HCT116 (cell line): ENCODE data around the gene PFKP. TPM values are rescaled to one million over a fixed set of nuclear protein-coding genes. Genes with fewer than 3 reads are reported as not detected.

ENCODE experiments used
- ATAC-seq: fragments of 200-7000 bp; cut with Tn5 transposase; 2 replicates; pipeline ENCODE4 v1.9.1; 2020; ENCODE audit warnings: mild to moderate bottlenecking, moderate library complexity
- BruUV-seq: library from RNA; stranded (reverse); fragments of 400-500 nt; replicated peaks from 2 replicates; lab custom pipeline; 2021; lab: Mats Ljungman, UMichigan
- CTCF ChIA-PET: fragments of 300-600 bp; sonication (Branson Sonifier 250); formaldehyde crosslinking; loops from one replicate; lab custom pipeline; 2021; ENCODE audit warnings: antibody characterized with exemption; lab: Charles Lee
- POLR2A ChIA-PET: fragments of 300-600, 350-600 bp; sonication (Branson Sonifier 250); formaldehyde crosslinking; loops from one replicate; lab custom pipeline; 2021; ENCODE audit warnings: antibody characterized with exemption; lab: Charles Lee
- RAD21 ChIA-PET, 2 experiments: fragments of 300-600 bp; sonication (Branson Sonifier 250); formaldehyde crosslinking; loops; one replicate each; lab custom pipeline; 2023; ENCODE audit warnings: low total read pairs in 2 of 2; ENCODE audit not compliant: uncharacterized antibody in 2 of 2, unreplicated experiment in 2 of 2, low non-redundant PET in 1 of 2; lab: Charles Lee
- DNase-seq: peaks from one replicate; pipeline ENCODE4 v3.0.0-alpha.2; 2010; ENCODE audit warnings: low read depth, low spot score
- H2AFZ ChIP-seq: fragments of 200-600 bp; shearing (Covaris generic), sonication (generic); 2 replicates; pipeline ENCODE4 v1.6.1; 2017; ENCODE audit warnings: low read depth, mixed run types, mixed read lengths, antibody characterized with exemption, low read length; ENCODE audit not compliant: poor library complexity, severe bottlenecking
- H3K27ac ChIP-seq: 2 replicates; pipeline ENCODE4 v1.5.1; 2012; ENCODE audit warnings: low read depth, low read length
- H3K27me3 ChIP-seq: fragments of 200-600 bp; sonication (generic); 2 replicates; pipeline ENCODE4 v1.6.1; 2016; ENCODE audit warnings: mixed run types, low read length, mixed read lengths; ENCODE audit not compliant: insufficient read depth
- H3K36me3 ChIP-seq, 2 experiments: fragments of 200-500 bp in 1 of 2; fragments of 200-600 bp in 1 of 2; sonication (Bioruptor generic) in 1 of 2; sonication (generic) in 1 of 2; 2 replicates each; pipeline versions ENCODE4 v1.5.1 to v1.6.1; 2014 to 2016; ENCODE audit warnings: low read length in 2 of 2, inconsistent platforms in 1 of 2, mixed read lengths in 1 of 2, mixed run types in 1 of 2; ENCODE audit not compliant: insufficient read depth in 2 of 2, control insufficient read depth in 1 of 2
- H3K4me1 ChIP-seq, 2 experiments: fragments of 200-600 bp in 1 of 2; sonication (generic) in 1 of 2; 2 replicates each; pipeline versions ENCODE4 v1.5.1 to v1.6.1; 2012 to 2017; ENCODE audit warnings: low read length in 2 of 2, inconsistent platforms in 1 of 2, mild to moderate bottlenecking in 1 of 2, mixed read lengths in 1 of 2, mixed run types in 1 of 2, moderate library complexity in 1 of 2; ENCODE audit not compliant: insufficient read depth in 2 of 2, control insufficient read depth in 1 of 2
- H3K4me2 ChIP-seq: fragments of 200-600 bp; sonication (generic); 2 replicates; pipeline ENCODE4 v1.6.1; 2017; ENCODE audit warnings: mixed run types, low read length, mixed read lengths
- H3K4me3 ChIP-seq, 2 experiments: fragments of 200-600 bp in 1 of 2; sonication (generic) in 1 of 2; replicated peaks in 1 of 2; 2 replicates each; pipeline ENCODE4 v1.5.1; 2011 to 2016; ENCODE audit warnings: low read length in 2 of 2, control low read depth in 1 of 2, low read depth in 1 of 2, mild to moderate bottlenecking in 1 of 2, mixed read lengths in 1 of 2, mixed run types in 1 of 2
- H3K79me2 ChIP-seq: fragments of 200-600 bp; sonication (generic); 2 replicates; pipeline ENCODE4 v1.6.1; 2017; ENCODE audit warnings: mild to moderate bottlenecking, mixed run types, low read length, moderate library complexity, mixed read lengths; ENCODE audit not compliant: insufficient read depth
- H3K9ac ChIP-seq: fragments of 200-600 bp; sonication (generic); 2 replicates; pipeline ENCODE4 v1.6.1; 2016; ENCODE audit warnings: low read length, mixed read lengths
- H3K9me2 ChIP-seq: fragments of 200-600 bp; sonication (generic), shearing (Covaris generic); 2 replicates; pipeline ENCODE4 v1.6.1; 2017; ENCODE audit warnings: mixed run types, mild to moderate bottlenecking, moderate library complexity; ENCODE audit not compliant: insufficient read depth
- H3K9me3 ChIP-seq, 2 experiments: fragments of 200-500 bp in 1 of 2; fragments of 200-600 bp in 1 of 2; sonication (Bioruptor generic) in 1 of 2; sonication (generic) in 1 of 2; 2 replicates each; pipeline ENCODE4 v1.6.1; 2014 to 2017; ENCODE audit warnings: low read length in 2 of 2, mixed read lengths in 2 of 2, inconsistent platforms in 1 of 2, low read depth in 1 of 2, mild to moderate bottlenecking in 1 of 2, mixed run types in 1 of 2, moderate library complexity in 1 of 2; ENCODE audit not compliant: control insufficient read depth in 1 of 2, insufficient read depth in 1 of 2
- H4K20me1 ChIP-seq: fragments of 200-600 bp; sonication (generic), shearing (Covaris generic); 2 replicates; pipeline ENCODE4 v1.6.1; 2017; ENCODE audit warnings: mixed run types, mild to moderate bottlenecking, moderate library complexity; ENCODE audit not compliant: insufficient read depth
- ATF3 ChIP-seq: IDR thresholded peaks from 2 replicates; pipeline ENCODE4 v1.6.1; 2012
- CBX3 ChIP-seq: IDR thresholded peaks from 2 replicates; pipeline ENCODE4 v1.6.1; 2012; ENCODE audit warnings: low read depth
- CEBPB ChIP-seq: IDR thresholded peaks from 2 replicates; pipeline ENCODE4 v1.6.1; 2012; ENCODE audit warnings: low read depth
- EGR1 ChIP-seq: IDR thresholded peaks from 2 replicates; pipeline ENCODE4 v1.6.1; 2012; ENCODE audit warnings: low read depth
- ELF1 ChIP-seq: IDR thresholded peaks from 2 replicates; pipeline ENCODE4 v1.6.1; 2012; ENCODE audit warnings: low read depth, borderline replicate concordance
- EZH2 ChIP-seq: fragments of 200-600 bp; sonication (generic); IDR thresholded peaks from 2 replicates; pipeline ENCODE4 v1.6.1; 2017; ENCODE audit warnings: antibody characterized with exemption, mixed run types
- EZH2phosphoT487 ChIP-seq: fragments of 200-600 bp; IDR thresholded peaks from 2 replicates; pipeline ENCODE4 v1.6.1; 2018; ENCODE audit warnings: antibody characterized with exemption, borderline replicate concordance
- FOSL1 ChIP-seq: IDR thresholded peaks from 2 replicates; pipeline ENCODE4 v1.6.1; 2012; ENCODE audit warnings: low read depth
- JUND ChIP-seq: IDR thresholded peaks from 2 replicates; pipeline ENCODE4 v1.6.1; 2012
- POLR2AphosphoS5 ChIP-seq: IDR thresholded peaks from 2 replicates; pipeline ENCODE4 v1.6.1; 2011; ENCODE audit warnings: mild to moderate bottlenecking, low read depth, low read length, moderate library complexity
- RAD21 ChIP-seq: IDR thresholded peaks from 2 replicates; pipeline ENCODE4 v1.6.1; 2012; ENCODE audit warnings: low read depth, mild to moderate bottlenecking
- REST ChIP-seq: IDR thresholded peaks from 2 replicates; pipeline ENCODE4 v1.6.1; 2012; ENCODE audit warnings: low read depth
- SIN3A ChIP-seq: IDR thresholded peaks from 2 replicates; pipeline ENCODE4 v1.6.1; 2012; ENCODE audit warnings: low read depth
- SP1 ChIP-seq: IDR thresholded peaks from 2 replicates; pipeline ENCODE4 v1.6.1; 2012; ENCODE audit warnings: low read depth
- SRF ChIP-seq: IDR thresholded peaks from 2 replicates; pipeline ENCODE4 v1.6.1; 2012; ENCODE audit warnings: low read depth
- TCF7L2 ChIP-seq: IDR thresholded peaks from 2 replicates; pipeline ENCODE4 v1.7.0; 2011; ENCODE audit warnings: borderline replicate concordance, inconsistent platforms; ENCODE audit not compliant: insufficient read depth, insufficient read length; ENCODE audit errors: extremely low read depth
- ZNF274 ChIP-seq: fragments of 200-500 bp; sonication (Bioruptor generic); IDR thresholded peaks from 2 replicates; pipeline ENCODE4 v1.6.1; 2014; ENCODE audit warnings: mild to moderate bottlenecking, low read depth, low read length, inconsistent platforms
- intact Hi-C: fragments of 100-400 bp; cut with micrococcal nuclease; formaldehyde crosslinking; loops from 2 replicates; pipeline ENCODE4 v1.10.0; 2022
- total RNA-seq: library from RNA; stranded (reverse); gene quantifications from one replicate; pipeline ENCODE4 v1.2.1, GENCODE V29; 2021; ENCODE audit not compliant: unreplicated experiment

The PFKP gene
- total RNA-seq, 1 experiment from 2014 or later: 237 TPM

GRCh38 chr10:3037182-3037581 is 30.2 kb upstream of the PFKP start:
- Histone ChIP-seq H3K9me2 (no peaks in the 10 kb centered on the region), H3K9me3 (no peaks in the 10 kb centered on the region), H3K4me3 (no peak overlapping the region), H3K4me1 (no peaks in the 10 kb centered on the region), H3K27ac (no peak overlapping the region), H3K4me2 (no peak overlapping the region), H3K36me3 (no peaks in the 10 kb centered on the region), H2AFZ (no peak overlapping the region), H3K27me3 (peaks cover 9% of the 10 kb centered on the region; the same call in 1 of the 2 replicates), H4K20me1 (no peaks in the 10 kb centered on the region), H3K79me2 (no peaks in the 10 kb centered on the region), H3K9ac (no peak overlapping the region)
- ChIA-PET RAD21 (no interaction called here), POLR2A (no interaction called here), CTCF (no interaction called here)
- intact Hi-C loops: no loop called here
- DNase-seq (no peak), ATAC-seq (no peak)
- TF ChIP-seq SP1 (no peak), EZH2phosphoT487 (no peak), EGR1 (no peak), JUND (no peak), FOSL1 (no peak), SRF (no peak), ZNF274 (no peak), ATF3 (no peak), CBX3 (no peak), ELF1 (no peak), REST (no peak), EZH2 (no peak), CEBPB (no peak), SIN3A (no peak), RAD21 (no peak), TCF7L2 (no peak), POLR2AphosphoS5 (no peak)
- BruUV-seq: no TSS peak
